Measurements from ENCODE around the gene PANX1. TPM values are rescaled to one million over a fixed set of nuclear protein-coding genes. Genes with fewer than 3 reads are reported as not detected.

Gene PANX1
- total RNA-seq, 2 experiments from 2014 or later = 11.3 to 16.5 TPM

- no peak overlapping the region for H3K4me2 ChIP-seq (ENCODE audit: low read length)
- intact Hi-C loops (cut with micrococcal nuclease; ENCODE audit: unreplicated experiment) = no loop called here
- ChIA-PET CTCF (ENCODE audit: unreplicated experiment) (no interaction called here), POLR2A (no interaction called here)
- no TSS peak for BruUV-seq (replicated peaks)
- H3K4me3 ChIP-seq (ENCODE audit: low read depth, low read length, poor library complexity, severe bottlenecking) = no peak overlapping the region
- no peak overlapping the region for H2AFZ ChIP-seq (ENCODE audit: low read length)
- no peaks in the 10 kb centered on the region for H3K4me1 ChIP-seq (ENCODE audit: insufficient read depth, low read length, poor library complexity, severe bottlenecking)
- H3K9me3 ChIP-seq (ENCODE audit: low read length) = no peaks in the 10 kb centered on the region
- no peak for DNase-seq (ENCODE audit: low spot score)
- no peak for TF ChIP-seq EZH2phosphoT487 (IDR thresholded peaks at IDR 0.05; ENCODE audit: borderline replicate concordance, low read depth, low read length)
- TF ChIP-seq CTCF (conservative IDR thresholded peaks at IDR 0.05; ENCODE audit: low read length) = no peak
- no peaks in the 10 kb centered on the region for H3K79me2 ChIP-seq (ENCODE audit: insufficient read depth, low read depth, low read length)
- H3K36me3 ChIP-seq (ENCODE audit: insufficient read depth, low read length) = no peaks in the 10 kb centered on the region
- no peaks in the 10 kb centered on the region for H3K9me2 ChIP-seq (ENCODE audit: insufficient read depth, low read length)
- no peak overlapping the region for H3K27ac ChIP-seq (ENCODE audit: low read depth, low read length, poor library complexity, severe bottlenecking)
- no peaks in the 10 kb centered on the region for H4K20me1 ChIP-seq (ENCODE audit: insufficient read depth, low read length)
These were observed 37.5 kb upstream of the PANX1 start for GRCh38 chr11:94091091-94091490.

- Histone ChIP-seq H3K36me3 (ENCODE audit: insufficient read depth, low read length) (no peaks in the 10 kb centered on the region), H3K9me2 (ENCODE audit: insufficient read depth, low read length) (no peaks in the 10 kb centered on the region), H2AFZ (ENCODE audit: low read length) (no peak overlapping the region), H3K4me3 (ENCODE audit: low read depth, low read length, poor library complexity, severe bottlenecking) (no peak overlapping the region), H3K27ac (ENCODE audit: low read depth, low read length, poor library complexity, severe bottlenecking) (no peak overlapping the region), H3K4me2 (ENCODE audit: low read length) (no peak overlapping the region), H3K79me2 (ENCODE audit: insufficient read depth, low read depth, low read length) (no peaks in the 10 kb centered on the region), H4K20me1 (ENCODE audit: insufficient read depth, low read length) (no peaks in the 10 kb centered on the region), H3K9me3 (ENCODE audit: low read length) (no peaks in the 10 kb centered on the region), H3K4me1 (ENCODE audit: insufficient read depth, low read length, poor library complexity, severe bottlenecking) (no peaks in the 10 kb centered on the region)
- ChIA-PET CTCF (ENCODE audit: unreplicated experiment) (no interaction called here), POLR2A (no interaction called here)
- DNase-seq (ENCODE audit: low spot score) = no peak
- TF ChIP-seq CTCF (conservative IDR thresholded peaks at IDR 0.05; ENCODE audit: low read length) (no peak), EZH2phosphoT487 (IDR thresholded peaks at IDR 0.05; ENCODE audit: borderline replicate concordance, low read depth, low read length) (no peak)
- intact Hi-C loops (cut with micrococcal nuclease; ENCODE audit: unreplicated experiment) = no loop called here
- BruUV-seq (replicated peaks) = no TSS peak
These were observed 28.4 kb upstream of the PANX1 start for GRCh38 chr11:94100253-94100652.

GRCh38 chr11:94103471-94103870 lies 25.2 kb upstream of the PANX1 start:
- no peak for DNase-seq (ENCODE audit: low spot score)
- no peak overlapping the region for H3K27ac ChIP-seq (ENCODE audit: low read depth, low read length, poor library complexity, severe bottlenecking)
- no peak overlapping the region for H3K4me3 ChIP-seq (ENCODE audit: low read depth, low read length, poor library complexity, severe bottlenecking)
- H3K79me2 ChIP-seq (ENCODE audit: insufficient read depth, low read depth, low read length) = no peaks in the 10 kb centered on the region
- H3K9me2 ChIP-seq (ENCODE audit: insufficient read depth, low read length) = no peaks in the 10 kb centered on the region
- no peaks in the 10 kb centered on the region for H3K9me3 ChIP-seq (ENCODE audit: low read length)
- no peaks in the 10 kb centered on the region for H3K4me1 ChIP-seq (ENCODE audit: insufficient read depth, low read length, poor library complexity, severe bottlenecking)
- POLR2A ChIA-PET = no interaction called here
- no peaks in the 10 kb centered on the region for H4K20me1 ChIP-seq (ENCODE audit: insufficient read depth, low read length)
- BruUV-seq (replicated peaks) = no TSS peak
- no peak overlapping the region for H2AFZ ChIP-seq (ENCODE audit: low read length)
- intact Hi-C loops (cut with micrococcal nuclease; ENCODE audit: unreplicated experiment) = no loop called here
- CTCF ChIA-PET (ENCODE audit: unreplicated experiment) = no interaction called here
- no peaks in the 10 kb centered on the region for H3K36me3 ChIP-seq (ENCODE audit: insufficient read depth, low read length)
- no peak overlapping the region for H3K4me2 ChIP-seq (ENCODE audit: low read length)
- no peak for TF ChIP-seq CTCF (conservative IDR thresholded peaks at IDR 0.05; ENCODE audit: low read length)
- TF ChIP-seq EZH2phosphoT487 (IDR thresholded peaks at IDR 0.05; ENCODE audit: borderline replicate concordance, low read depth, low read length) = no peak
